Measurements from ENCODE around the gene MPL.

Gene MPL

DNA sequence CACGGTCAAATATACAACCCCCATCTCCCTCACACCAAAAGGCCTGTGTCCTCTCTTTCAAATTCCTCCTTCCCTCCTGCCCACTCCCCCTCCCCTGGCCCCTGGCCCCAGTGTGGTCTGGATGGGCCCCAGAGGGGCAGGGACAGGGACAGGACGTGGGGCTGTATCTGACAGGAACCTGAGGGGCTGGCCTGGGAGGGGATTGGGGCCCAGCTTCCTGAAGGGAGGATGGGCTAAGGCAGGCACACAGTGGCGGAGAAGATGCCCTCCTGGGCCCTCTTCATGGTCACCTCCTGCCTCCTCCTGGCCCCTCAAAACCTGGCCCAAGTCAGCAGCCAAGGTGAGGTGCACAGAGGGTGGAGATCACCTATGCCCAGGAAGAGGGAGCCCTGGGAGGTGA lies at the start of gene MPL:
MPL (plus strand) TSS at position 231 of the 400 bp plus-strand sequence; CDS start at position 262, 31 bp downstream.
- no peak for DNase-seq (ENCODE audit: low read depth)

DNA sequence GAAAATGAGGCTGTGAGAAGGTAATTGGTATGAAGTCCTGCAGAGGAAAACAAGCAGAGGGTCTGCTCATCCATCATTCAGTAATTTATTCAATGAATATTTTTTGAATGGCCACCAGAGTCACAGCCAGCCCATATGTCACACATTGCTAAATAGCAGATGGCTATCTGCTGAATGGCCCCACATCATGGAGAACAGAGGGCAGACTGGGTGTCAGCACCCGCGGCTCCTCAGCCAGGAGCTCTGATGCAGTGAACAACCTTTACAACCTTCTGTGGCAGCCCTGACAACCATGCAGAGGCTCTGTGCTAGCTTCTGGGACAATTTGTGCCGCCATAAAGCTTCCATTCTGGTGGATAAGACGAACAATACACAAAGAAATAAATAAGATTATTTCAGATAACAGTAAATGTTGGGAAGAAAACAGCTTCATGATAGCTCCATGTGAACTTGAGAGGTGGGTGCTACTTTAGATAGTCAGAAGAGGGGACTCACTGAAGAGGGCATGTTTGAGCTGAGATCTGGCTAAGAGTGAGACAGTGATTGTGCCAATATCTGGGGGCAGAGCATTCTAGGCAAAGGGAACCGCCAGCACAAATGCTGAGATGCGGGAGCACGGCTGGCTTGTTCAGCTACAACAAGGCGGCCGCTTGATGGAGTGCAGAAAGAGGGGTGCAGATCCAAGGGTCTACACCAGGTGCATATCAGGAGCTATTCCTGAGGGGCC lies 49.4 kb upstream of the MPL start:
- DNase-seq (ENCODE audit: low read depth), result no peak

DNA sequence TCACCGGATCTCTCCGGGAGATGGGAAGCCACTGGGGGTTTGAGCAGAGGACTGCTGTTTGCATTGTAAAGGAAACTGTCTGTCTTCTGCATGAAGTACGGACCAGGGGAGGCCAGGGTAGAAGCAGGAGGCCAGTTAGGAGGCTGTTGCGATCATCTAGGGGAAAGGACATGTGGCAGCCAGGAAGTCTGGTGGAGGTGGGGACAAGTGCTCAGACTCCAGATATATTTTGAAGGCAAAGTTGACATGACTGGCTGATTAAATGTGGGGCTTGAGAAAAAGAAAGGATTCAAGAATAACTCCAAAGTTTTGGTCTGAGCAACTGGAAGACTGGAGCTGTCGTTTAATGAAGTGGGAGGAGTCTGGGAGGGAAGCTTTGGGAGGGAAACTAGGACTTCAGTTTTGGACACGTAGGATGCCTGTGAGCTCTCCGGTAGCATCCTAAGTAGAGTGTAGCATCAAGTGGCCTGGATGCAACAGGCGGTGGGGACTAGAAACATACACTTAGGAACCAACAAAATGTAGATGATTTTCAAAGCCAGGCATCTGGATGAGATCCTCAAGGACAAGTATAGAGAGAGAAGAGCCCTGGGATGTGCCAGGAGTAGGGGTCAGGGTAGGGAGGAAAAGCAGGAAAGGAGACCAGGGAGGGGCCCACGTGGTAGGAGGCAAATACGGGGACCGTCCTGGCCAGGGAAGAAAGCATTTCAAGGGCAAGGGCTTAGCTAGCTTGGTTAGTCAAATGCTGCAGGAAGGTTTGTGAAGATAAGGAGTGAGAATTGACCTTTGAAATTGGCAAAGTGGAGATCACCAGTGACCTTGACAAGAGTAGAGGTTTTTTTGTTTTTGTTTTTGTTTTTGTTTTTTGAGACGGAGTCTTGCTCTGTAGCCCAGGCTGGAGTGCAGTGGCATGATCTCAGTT lies 48.6 kb upstream of the MPL start:
- no peak for DNase-seq (ENCODE audit: low read depth)

DNA sequence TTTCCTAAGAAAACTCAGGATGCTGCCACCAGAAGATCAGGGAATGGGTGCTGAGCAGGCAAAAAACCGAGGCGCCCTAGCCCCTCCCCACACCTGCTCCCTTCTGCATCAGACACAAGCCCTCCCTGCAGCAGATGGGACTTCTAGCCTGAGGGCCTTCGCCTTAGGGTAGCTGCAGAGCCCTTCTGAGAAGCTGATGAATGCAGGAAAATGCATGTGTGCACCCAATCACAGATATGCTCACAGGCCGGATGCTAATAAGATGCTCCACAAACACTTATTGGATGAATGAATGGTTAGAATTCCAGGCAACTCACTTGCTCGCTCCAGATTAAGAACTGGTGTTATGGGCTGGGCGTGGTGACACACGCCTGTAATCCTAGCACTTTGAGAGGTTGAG lies 45.4 kb upstream of the MPL start:
- no peak for DNase-seq (ENCODE audit: low read depth)

DNA sequence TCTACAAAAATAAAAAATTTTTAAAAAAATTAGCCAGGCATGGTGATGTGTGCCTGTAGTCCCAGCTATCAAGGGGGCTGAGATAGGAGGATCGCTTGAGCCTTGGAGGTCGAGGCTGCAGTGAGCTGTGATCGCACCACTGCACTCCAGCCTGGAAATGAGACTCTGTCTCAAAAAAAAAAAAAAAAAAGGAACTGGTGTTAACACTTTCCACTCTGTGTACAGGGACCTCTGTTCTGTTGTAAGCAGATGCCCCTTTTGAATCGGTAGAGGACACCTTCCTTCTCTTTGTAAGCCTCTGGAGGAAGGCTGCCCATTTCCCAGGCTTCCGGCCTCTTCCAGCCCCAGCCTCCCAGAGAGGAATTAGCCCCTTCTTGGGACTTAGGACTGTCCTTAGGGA lies 44.9 kb upstream of the MPL start:
- DNase-seq (ENCODE audit: low read depth), result no peak

DNA sequence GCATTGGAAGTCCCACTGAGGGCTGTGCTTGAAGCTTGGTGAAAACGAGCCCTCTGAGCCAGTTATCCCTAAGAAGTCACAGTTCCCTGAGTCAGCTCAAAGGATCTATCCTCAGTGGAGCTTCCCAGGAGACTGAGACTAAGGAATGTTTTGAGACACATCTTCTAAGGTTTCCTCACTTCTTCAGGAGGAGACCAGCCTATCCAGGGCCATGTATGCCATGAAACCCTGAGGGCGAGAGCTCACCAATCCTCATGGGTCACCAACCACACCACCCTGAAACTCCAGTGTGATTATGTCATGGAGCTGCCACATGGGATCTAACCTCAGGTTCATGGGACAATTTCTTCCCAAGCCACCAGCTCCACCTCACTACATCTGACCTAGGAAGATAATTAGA lies 44.4 kb upstream of the MPL start:
- no peak for DNase-seq (ENCODE audit: low read depth)

DNA sequence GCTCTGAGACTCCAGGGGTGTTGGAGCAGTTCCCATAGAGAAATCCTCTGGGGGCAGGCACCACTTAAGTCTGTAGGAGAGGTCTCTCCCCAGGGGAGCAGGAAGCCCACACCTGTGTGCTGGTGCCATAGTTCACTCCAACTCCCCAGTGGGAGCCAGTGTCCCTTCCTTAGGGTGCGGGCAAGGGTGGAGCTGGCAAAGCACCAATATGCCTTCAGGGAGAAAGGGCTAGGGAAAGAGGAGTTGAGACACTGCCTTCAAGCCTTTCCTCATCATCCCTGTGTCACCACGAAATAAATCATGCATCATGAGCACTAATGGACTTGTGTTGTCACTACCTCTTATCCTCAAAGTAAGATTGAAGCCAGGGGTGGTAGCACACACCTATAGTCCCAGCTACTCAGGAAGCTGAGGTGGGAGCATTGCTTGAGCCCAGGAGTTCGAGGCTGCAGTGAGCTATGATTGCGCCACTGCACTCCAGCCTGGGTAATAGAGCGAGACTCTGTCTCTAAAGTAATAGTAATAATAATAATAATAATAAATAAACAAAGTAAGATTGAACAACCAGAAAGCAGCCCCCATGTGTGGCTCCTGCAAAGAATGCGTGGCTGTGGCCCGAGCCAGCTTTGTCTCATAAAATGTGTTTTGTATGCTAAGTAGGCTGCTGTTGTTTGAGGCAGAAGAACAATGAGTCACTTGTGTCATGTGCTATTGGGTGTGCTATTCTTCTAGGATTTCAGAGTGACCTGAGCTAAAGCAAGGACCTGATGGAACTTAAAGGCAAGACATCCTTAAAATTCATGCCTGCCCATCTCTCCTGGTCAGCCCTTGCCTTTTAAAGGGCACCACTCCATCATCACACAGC lies 43.5 kb upstream of the MPL start:
- peak; percentile 68 for DNase-seq (ENCODE audit: low read depth)

DNA sequence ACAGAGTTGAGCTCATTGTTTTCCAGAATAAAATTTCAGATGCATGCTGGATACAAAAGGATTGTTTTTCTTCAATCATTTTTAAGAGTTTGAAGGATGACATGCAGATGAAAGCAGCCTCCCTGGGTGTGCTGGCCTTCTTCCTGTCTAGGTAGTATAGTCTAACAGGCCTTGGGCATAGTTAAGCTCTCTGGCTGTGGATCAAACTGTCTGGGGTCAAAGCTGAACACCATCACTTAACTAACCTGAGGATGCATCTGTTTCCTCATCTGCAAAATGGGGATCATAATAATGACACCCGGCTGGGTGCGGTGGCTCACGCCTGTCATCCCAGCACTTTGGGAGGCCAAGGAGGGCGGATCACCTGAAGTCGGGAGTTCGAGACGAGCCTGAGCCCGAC lies 42.9 kb upstream of the MPL start:
- DNase-seq (ENCODE audit: low read depth), result no peak

DNA sequence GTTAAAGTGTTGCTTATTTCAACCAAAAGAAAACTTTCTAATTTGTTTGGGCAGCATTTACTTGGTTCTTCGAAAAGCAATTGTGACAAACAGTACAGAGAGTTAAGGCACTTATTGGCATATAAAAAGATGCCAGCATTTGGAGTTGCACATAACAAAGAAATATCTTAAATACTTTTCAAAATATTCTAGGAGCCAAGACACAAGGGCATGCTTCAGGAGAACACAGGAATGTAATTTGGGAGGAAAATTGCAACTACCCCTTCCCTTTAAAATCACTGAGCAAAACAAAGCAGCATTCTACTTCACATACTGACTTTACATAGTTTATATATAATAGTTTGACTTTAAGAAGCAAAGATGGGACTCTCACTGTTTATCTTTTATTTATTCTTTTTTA lies 41.4 kb upstream of the MPL start:
- no peak for DNase-seq (ENCODE audit: low read depth)

DNA sequence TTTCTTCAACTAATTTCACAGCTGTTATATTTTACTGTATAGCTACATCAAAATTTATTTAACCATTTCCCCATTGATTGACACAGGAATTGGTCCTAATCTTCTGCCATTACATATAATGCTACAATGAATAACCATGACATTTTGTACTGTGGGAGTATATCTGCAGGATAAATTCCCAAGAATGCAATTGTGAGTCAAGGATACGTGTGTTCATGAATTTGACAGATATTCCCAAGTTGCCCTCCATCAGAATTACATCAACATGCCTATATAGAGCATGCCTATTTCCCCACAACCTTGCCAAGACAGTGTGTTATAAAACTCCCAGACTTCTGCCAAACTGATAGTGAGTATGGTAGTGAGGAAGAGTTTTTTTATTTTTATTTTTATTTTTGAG lies 39.6 kb upstream of the MPL start:
- no peak for DNase-seq (ENCODE audit: low read depth)

DNA sequence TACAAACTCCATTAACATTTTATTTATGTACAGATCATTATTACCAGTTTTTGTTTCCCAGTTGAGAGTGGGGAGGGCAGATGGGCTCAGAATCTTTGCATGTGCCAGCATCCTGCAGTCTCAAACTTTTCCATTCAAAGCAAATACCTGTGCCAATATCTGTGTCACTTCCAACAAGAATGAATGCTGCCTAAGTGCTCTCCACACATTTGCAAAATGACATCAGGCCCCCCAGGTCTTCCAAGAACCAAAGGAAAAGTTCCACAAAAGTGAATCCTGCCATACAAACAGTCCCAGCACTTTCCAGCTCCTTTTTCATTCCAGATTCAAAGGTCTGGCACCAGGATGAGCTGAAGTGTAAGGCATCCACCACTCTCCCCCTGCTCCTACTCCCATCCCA lies 38.5 kb upstream of the MPL start:
- DNase-seq (ENCODE audit: low read depth), result no peak

DNA sequence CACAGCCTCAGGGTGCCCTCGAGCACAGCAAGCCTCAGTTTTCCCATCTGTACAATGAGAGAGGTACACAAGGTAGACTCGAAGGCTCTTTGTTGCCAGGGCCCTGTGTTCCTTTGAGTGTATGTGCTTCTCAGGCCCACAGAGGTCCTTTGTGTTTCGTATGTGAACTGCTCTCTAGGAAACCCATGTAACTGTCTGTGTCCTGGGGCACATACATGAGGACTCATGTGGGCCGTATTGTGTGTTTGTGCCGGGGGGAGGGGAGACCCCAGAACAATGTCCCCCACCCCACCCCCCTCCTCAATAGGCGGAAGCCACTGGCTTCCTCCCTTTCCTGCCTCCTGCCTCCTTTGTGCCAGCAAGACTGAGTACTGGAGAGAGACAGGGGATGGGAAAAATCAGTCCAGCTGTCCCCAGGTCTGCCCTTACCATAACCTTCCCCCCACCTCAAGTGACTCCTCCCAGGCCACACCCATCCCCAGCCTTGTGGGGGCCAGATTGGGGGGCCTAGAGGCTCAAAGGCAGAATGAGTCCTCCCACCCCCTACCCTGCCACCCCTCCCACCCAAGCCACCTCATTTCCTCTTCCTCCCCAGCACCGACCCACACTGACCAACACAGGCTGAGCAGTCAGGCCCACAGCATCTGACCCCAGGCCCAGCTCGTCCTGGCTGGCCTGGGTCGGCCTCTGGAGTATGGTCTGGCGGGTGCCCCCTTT lies 37.1 kb upstream of the MPL start, which contains the start of gene TIE1:
TIE1 (plus strand) TSS at position 605 of the 717 bp plus-strand sequence; CDS start at position 695, 90 bp downstream.
- DNase-seq (ENCODE audit: low read depth), result no peak

DNA sequence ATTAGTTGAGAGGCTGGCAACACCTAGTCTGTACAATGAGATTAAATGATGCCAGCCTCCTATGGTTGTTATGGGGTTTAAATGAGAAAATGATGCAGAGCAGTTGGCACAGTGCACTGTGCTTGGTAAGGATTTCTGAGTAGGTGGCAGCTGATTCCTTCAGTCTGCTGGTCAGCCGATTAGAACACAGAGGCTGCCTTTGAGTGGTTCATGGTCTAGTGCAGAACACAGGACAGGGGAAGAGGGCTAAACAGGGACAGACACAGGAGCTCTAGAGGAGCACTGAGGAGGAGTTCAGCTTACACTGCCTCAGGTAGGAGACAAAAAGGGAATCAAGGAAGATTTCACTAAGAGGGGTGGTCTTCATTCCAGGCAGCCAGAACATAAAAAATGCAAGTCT lies 35.4 kb upstream of the MPL start:
- DNase-seq (ENCODE audit: low read depth), result no peak

DNA sequence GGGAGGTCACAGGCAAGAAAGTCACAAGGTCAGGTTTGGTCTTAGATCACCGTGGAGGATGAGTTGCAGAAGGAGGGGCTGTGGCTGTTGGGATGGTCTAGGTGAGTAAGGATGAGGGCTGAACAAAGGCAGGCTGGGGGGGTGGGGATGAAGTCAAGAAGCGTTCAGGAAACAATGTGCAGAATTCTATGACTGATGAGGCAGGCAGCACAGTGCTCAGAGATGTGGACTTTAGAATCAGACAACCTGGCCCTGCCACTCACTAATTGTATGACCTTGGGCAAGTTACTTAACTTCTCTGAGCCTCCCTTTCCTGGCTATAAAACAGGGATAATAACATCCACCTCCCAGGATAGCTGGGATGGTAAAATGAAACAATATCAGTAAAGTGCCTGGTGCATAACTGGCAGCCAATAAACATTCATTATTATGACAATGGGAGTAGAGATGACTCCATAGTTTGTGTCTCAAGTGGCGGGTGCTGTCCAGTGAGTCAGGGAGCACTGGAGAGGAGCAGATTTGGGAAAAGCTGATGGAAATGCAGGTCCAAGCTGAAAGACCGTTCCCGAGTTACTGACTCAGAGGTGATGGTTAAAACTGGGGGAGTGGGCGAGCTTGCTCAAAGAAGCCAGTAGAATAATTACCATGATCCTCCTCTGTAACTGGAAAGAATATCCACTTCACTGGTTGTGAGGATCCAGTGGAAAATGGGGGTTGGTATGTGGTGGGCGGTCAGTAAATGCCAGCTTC lies 34.7 kb upstream of the MPL start:
- DNase-seq (ENCODE audit: low read depth), result no peak

DNA sequence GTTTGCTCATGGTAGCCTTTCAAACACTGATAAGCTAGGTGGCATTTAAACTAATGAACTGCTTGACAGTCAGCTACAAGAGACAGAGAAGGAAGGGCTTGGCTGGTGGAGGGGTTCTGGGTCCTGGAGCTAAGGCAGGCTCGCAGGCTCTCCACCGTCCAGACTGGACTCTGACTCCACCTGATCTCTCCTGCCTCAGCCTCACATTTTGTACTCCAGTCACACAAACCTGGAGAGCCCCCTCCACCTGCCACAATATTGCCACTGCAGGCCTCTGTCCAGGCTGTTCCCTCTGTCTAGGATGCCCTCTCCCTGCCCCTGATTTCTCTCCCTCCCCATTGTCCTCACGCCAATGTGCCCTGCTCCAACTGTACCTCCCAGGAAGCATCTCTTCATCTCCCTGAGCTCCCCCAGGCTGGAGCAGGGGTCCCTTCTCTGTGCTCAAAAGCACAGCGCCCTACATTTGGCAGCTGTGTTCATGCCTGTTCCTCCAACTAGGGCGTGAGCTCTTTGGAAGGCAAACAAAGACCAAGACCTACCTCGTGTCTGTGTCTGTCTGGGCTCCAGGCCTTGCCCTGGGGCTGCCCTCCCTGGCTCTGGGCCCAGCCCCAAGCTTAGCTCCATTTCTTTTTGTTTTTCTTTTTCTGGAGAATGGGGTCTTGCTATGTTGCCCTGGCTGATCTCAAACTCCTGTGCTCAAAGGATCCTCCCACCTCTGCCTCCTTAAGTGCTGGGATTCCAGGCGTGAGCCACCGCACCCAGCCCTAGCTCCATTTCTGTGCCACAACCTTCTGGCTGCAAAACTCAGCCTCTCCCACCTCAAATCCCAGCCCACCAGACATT lies 33.9 kb upstream of the MPL start:
- DNase-seq (ENCODE audit: low read depth), result no peak

DNA sequence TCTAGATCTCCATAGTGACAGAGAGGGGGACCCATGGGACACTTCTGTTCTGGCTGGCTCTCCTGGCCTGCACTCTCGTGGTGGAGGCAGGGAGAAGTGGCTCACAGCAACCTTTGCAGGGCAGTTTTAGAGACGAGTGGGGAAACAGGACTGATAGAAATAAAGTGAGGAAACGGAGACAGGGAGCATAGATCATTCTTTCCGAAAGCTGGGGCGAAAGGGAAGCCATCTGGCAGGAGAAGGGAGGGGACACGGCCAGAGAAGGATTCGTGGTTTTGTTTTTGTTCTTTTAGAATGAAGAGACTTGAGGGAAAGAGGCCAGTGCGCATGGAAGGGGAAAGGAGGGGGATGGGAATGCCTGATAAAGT lies 33.3 kb upstream of the MPL start:
- DNase-seq (ENCODE audit: low read depth), result no peak

DNA sequence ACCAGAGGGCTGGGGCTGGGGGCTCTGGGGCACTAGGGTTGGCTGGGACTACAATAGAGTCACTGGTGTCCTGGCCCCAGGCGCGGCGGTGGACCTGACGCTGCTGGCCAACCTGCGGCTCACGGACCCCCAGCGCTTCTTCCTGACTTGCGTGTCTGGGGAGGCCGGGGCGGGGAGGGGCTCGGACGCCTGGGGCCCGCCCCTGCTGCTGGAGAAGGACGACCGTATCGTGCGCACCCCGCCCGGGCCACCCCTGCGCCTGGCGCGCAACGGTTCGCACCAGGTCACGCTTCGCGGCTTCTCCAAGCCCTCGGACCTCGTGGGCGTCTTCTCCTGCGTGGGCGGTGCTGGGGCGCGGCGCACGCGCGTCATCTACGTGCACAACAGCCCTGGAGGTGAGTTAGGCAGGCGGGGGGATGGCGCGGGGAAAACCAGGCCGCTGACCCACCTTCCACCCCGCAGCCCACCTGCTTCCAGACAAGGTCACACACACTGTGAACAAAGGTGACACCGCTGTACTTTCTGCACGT lies 32.8 kb upstream of the MPL start:
- DNase-seq (ENCODE audit: low read depth), result no peak

DNA sequence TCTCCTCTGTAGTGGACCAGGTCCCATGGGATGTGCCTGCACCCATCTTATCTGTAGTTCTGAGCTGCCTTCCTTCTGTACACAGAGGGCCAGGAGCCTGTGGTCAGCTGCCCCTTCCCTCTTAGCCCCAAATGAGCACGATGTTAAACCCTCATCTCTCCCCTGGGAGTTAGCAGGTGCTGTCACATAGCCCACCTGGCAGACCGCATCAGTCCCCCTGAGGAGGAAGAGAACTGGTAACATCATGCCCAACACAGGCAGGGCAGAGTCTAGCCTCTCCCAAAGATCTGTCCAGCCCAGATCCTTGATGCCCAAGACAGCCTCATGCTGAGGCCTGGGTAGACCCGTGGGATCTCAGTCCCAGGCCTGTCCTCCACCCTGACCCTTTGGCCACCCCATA lies 32.2 kb upstream of the MPL start:
- DNase-seq (ENCODE audit: low read depth), result no peak

DNA sequence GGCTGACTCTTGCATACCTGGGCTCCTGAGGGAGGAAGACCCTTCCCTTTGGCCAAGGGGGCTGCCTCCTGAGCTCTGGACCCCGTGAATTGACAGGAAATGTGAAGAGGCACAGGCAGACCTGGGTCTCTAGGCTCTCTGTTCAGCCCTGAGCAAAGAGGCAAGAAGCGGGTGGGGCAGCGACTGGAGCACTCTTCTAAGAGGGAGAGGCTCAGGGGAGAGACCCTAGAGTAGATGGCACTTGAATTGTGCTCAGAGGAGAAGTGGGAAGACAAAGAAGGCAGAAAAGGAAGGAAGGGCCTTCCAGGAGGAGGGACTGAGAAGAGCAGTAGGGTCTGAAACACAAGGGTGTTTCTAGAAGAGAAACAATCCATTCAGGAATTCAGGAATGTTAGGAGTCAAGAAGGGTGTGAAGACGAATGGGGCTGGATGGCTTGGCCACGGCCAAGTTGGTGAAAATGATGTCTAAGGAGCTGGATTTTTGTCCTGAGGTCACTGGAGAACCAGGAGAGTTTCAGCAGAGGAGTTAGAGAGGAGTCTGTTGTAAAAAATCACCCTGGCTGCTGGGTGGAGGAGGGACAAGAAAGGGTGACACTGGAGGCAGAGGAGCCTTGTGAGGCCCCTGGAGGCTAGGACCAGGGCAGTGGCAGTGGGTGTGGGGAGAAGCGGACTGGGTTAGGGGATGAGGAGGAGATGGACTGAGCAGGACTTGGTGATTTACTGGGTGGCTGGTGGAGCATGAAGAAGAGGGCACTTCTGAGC lies 31.5 kb upstream of the MPL start:
- DNase-seq (ENCODE audit: low read depth), result no peak
